ENCODE data around the gene RNF187. TPM values are rescaled to one million over a fixed set of nuclear protein-coding genes. Genes with fewer than 3 reads are reported as not detected.
A peak's percentile ranks its signal among the peaks of the same experiment; 100 is the strongest.

The RNF187 gene
- total RNA-seq, 3 donors from 2014 or later (not counting 1 experiment from before 2014, with no cell fraction given), result 68.6 to 102 (median 77.3) TPM

DNA sequence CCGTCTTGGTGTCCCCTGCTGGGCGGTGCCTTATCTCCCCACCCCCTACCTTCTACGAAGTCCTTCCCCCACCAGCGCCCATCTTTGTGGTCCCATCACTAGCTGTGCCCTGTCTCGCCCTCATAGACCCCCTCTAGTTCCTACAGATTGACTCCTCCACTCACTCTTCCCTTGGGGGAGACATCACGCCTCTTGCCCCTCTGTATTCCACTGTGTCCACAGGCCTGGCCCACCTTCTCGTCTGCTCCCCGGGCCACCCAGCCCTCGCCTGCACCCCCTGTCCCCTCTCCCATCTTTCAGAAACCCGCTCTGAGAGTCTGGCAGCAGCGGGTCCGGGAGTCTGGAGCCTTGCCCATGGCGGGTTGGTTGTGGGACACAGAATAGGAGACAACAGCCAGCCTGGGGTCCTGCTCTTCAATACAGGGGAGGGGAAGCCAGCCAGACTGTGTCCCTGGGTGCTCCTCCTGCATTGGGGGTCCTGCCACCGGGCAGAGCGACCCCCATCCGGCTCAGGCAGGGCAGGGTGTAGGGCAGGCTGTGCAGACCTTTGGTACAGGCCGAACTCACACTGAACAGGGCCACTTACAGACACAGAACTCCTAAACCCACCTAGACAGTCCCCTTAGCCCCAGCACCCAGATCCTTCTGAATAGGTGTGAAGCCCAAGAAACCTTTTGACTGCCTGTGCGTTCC is 1.1 kb downstream of the RNF187 start:
- no peak for ATAC-seq

DNA sequence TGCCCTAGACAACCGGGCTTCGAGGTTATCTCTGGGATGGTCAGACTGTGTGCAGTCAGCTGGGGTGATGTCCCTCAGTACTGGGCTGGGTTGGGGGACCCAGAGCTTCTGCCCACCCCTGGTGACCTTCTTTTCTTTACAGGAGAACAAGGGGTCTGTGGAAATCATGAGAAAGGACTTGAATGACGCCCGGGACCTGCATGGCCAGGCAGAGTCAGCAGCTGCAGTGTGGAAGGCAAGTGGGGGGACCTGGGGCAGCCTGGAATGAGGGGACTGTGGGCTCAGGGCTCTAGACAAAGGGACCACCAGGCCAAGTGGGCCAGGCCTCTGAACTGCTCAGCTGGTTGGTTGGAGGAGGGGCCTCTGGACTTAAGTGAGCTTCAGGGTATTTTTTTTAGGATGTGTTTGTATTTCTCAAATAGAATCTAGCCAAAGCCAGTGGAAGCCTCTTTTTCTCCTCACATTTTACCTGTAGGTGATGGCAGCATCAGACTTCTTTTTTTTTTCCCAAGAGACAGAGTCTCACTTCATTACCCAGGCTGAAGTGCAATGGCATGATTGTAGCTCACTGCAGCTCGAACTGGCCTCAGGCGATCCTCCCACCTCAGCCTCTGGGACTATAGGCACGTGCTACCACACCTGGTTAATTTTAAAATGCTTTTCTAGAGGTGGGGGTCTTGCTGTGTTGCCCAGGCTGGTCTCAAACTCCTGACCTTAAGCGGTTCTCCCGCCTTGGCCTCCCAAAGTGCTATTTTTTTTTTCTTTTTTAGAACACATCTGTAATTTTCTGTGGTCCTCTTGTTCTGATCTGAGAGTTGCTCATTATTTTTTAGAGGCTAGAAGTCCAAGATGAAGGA is 1.9 kb downstream of the RNF187 start:
- ATAC-seq, result no peak
- no peak for DNase-seq
- Mint-ChIP-seq H3K27me3 (ENCODE audit: low read depth in 2 of 2) (no peaks in the 10 kb centered on the region), H3K4me1 (peaks cover 16 to 42% of the 10 kb centered on the region in 2 donors), H3K4me3 (peak overlapping the region; percentile 90), H3K9me3 (no peaks in the 10 kb centered on the region), H3K36me3 (no peaks in the 10 kb centered on the region), H3K27ac (peak overlapping the region; percentile 74 to 98)
- H3K36me3 ChIP-seq (ENCODE audit: control insufficient read depth, insufficient read depth, low read length), result peaks cover 29% of the 10 kb centered on the region
- intact Hi-C loops (cut with micrococcal nuclease), result no loop called here
- no peak overlapping the region for H3K27ac ChIP-seq (ENCODE audit: low read length)
- TF ChIP-seq, protein P1, sequence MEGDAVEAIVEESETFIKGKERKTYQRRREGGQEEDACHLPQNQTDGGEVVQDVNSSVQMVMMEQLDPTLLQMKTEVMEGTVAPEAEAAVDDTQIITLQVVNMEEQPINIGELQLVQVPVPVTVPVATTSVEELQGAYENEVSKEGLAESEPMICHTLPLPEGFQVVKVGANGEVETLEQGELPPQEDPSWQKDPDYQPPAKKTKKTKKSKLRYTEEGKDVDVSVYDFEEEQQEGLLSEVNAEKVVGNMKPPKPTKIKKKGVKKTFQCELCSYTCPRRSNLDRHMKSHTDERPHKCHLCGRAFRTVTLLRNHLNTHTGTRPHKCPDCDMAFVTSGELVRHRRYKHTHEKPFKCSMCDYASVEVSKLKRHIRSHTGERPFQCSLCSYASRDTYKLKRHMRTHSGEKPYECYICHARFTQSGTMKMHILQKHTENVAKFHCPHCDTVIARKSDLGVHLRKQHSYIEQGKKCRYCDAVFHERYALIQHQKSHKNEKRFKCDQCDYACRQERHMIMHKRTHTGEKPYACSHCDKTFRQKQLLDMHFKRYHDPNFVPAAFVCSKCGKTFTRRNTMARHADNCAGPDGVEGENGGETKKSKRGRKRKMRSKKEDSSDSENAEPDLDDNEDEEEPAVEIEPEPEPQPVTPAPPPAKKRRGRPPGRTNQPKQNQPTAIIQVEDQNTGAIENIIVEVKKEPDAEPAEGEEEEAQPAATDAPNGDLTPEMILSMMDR (IDR thresholded peaks at IDR 0.05), result no peak
- no peak overlapping the region for H3K4me3 ChIP-seq (ENCODE audit: low read length)
- 94% methylated on average over 9 of the region's 9 CpGs for WGBS (ENCODE audit: insufficient coverage)
- peaks cover 26% of the 10 kb centered on the region for H3K4me1 ChIP-seq (ENCODE audit: control insufficient read depth, insufficient read depth, low read length)
- no peaks in the 10 kb centered on the region for H3K9me3 ChIP-seq (ENCODE audit: control insufficient read depth, insufficient read depth, low read length)
- H3K27me3 ChIP-seq (ENCODE audit: control insufficient read depth, insufficient read depth, low read length), result no peaks in the 10 kb centered on the region

More for the DNA sequence above, 1.1 kb downstream of the RNF187 start:
- Histone ChIP-seq H3K9me3 (ENCODE audit: control insufficient read depth, insufficient read depth, low read length) (no peaks in the 10 kb centered on the region), H3K27ac (ENCODE audit: low read length) (peak overlapping the region; percentile 56), H3K36me3 (ENCODE audit: control insufficient read depth, insufficient read depth, low read length) (peaks cover 21% of the 10 kb centered on the region), H3K4me1 (ENCODE audit: control insufficient read depth, insufficient read depth, low read length) (peaks cover 26% of the 10 kb centered on the region), H3K4me3 (ENCODE audit: low read length) (peak overlapping the region; percentile 40), H3K27me3 (ENCODE audit: control insufficient read depth, insufficient read depth, low read length) (no peaks in the 10 kb centered on the region)
- peaks cover 16 to 37% of the 10 kb centered on the region in 2 donors for H3K4me1 Mint-ChIP-seq
- 56% methylated on average over 18 of the region's 18 CpGs for WGBS (ENCODE audit: insufficient coverage)
- peak overlapping the region; percentile 74 to 98 for H3K27ac Mint-ChIP-seq
- intact Hi-C loops (cut with micrococcal nuclease), result no loop called here
- peak overlapping the region; percentile 90 for H3K4me3 Mint-ChIP-seq
- H3K36me3 Mint-ChIP-seq, result no peaks in the 10 kb centered on the region
- no peak for DNase-seq
- no peaks in the 10 kb centered on the region for H3K9me3 Mint-ChIP-seq
- TF ChIP-seq, protein P1 (IDR thresholded peaks at IDR 0.05), result no peak
- H3K27me3 Mint-ChIP-seq (ENCODE audit: low read depth in 2 of 2), result no peaks in the 10 kb centered on the region

DNA sequence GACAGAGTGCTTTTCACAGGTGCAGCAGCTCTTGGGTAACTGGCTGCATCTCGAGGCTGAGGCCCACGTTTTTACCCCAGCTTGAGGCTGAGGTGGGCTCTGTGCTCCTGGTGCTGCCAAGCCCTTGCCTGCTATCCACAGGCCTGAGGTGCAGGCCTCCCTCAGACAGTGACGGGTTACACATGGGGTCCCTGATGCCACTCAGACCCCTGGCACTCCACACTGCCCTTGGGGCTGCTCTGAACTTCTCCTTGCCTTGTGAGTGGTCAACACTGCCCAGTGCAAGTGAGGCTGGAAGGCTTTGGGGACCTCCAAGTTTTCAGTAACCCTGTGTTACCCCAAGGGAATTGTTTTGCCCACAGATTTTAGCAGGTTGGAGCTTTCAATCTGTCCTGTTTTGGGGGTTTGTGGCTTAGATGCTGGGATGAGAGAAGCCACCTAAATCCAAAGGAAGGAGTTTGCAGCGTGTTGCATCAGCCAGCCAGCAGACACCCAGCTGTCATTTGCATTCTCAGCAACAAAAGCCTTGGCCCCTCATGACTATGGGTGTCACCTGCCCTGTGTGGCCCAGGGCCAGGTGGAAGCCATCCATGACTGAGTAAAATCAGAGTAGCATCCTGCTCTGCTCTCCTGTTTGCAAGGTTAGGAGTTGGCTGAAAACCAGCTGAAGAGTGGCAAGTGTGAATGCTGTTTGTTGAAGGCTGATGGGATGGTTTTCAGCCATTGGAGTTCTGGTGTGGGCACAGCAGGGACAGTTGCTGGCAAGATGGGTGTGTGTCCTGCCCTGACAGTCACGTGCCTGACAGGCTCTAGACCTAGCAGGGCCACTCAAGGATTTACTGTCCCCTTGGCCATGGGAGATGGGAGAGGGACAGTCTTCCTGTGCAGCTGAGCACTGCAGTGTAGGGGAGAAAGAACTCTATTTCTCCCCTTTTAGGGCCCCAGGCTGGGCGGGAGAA is 3.2 kb downstream of the RNF187 start:
- intact Hi-C loops (cut with micrococcal nuclease), result no loop called here
- ATAC-seq (no peak), DNase-seq (no peak)
- Histone ChIP-seq H3K4me1 (ENCODE audit: control insufficient read depth, insufficient read depth, low read length) (peaks cover 26% of the 10 kb centered on the region), H3K27me3 (ENCODE audit: control insufficient read depth, insufficient read depth, low read length) (no peaks in the 10 kb centered on the region), H3K36me3 (ENCODE audit: control insufficient read depth, insufficient read depth, low read length) (peaks cover 40% of the 10 kb centered on the region), H3K27ac (ENCODE audit: low read length) (no peak overlapping the region), H3K9me3 (ENCODE audit: control insufficient read depth, insufficient read depth, low read length) (no peaks in the 10 kb centered on the region), H3K4me3 (ENCODE audit: low read length) (no peak overlapping the region)
- WGBS (ENCODE audit: insufficient coverage), result 93% methylated on average over 6 of the region's 6 CpGs
- no peaks in the 10 kb centered on the region for H3K9me3 Mint-ChIP-seq
- no peaks in the 10 kb centered on the region for H3K27me3 Mint-ChIP-seq (ENCODE audit: low read depth in 2 of 2)
- TF ChIP-seq, protein P1 (IDR thresholded peaks at IDR 0.05), result no peak
- H3K36me3 Mint-ChIP-seq, result no peaks in the 10 kb centered on the region
- H3K4me1 Mint-ChIP-seq, result peaks cover 16 to 50% of the 10 kb centered on the region in 2 donors
- H3K4me3 Mint-ChIP-seq, result peak overlapping the region; percentile 9
- H3K27ac Mint-ChIP-seq, result peak overlapping the region; percentile 53 to 75

All from natural killer cell (primary cell).